ENCODE data around the gene SLC25A27.

SLC25A27 gene

GRCh38 chr6:46687619-46688097 is 34.9 kb downstream of the SLC25A27 start, which contains the start of gene TDRD6:
TSS of gene TDRD6 (plus strand) at chr6:46687885. CDS start at chr6:46688129, 244 bp downstream.
- Histone ChIP-seq H3K4me3 (no peak within 1 kb of the TSS), H3K27me3 (no peaks in the 10 kb centered on the region), H3K36me3 (no peaks in the 10 kb centered on the region), H3K9me3 (no peaks in the 10 kb centered on the region), H3K27ac (no peak within 1 kb of the TSS), H3K4me1 (no peaks in the 10 kb centered on the region)
- intact Hi-C loops (cut with DNase I; ENCODE audit: low total_unique reads): no loop called here
- DNase-seq: no peak
- TF ChIP-seq CTCF (IDR thresholded peaks at IDR 0.05): no peak

GRCh38 chr6:46688117-46688965 is 35.6 kb downstream of the SLC25A27 start:
- Histone ChIP-seq H3K27me3 (no peaks in the 10 kb centered on the region), H3K27ac (no peak overlapping the region), H3K4me3 (no peak overlapping the region), H3K36me3 (no peaks in the 10 kb centered on the region), H3K4me1 (no peaks in the 10 kb centered on the region), H3K9me3 (no peaks in the 10 kb centered on the region)
- TF ChIP-seq CTCF (IDR thresholded peaks at IDR 0.05): no peak
- DNase-seq: no peak
- intact Hi-C loops (cut with DNase I; ENCODE audit: low total_unique reads): no loop called here

DNA sequence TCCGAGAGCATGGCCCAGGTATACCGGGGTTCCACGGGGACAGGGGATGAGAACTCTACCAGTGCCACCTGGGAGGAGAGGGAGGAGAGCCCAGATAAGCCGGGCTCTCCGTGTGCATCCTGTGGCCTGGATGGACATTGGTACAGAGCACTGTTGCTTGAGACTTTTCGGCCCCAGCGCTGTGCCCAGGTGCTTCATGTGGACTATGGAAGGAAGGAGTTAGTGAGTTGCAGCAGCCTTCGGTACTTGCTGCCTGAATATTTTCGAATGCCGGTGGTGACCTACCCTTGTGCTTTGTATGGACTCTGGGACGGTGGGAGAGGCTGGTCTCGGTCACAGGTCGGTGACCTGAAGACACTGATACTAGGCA is 36.2 kb downstream of the SLC25A27 start:
- Histone ChIP-seq H3K27me3 (no peaks in the 10 kb centered on the region), H3K4me3 (no peak overlapping the region), H3K36me3 (no peaks in the 10 kb centered on the region), H3K27ac (no peak overlapping the region), H3K4me1 (no peaks in the 10 kb centered on the region), H3K9me3 (no peaks in the 10 kb centered on the region)
- no peak for TF ChIP-seq CTCF (IDR thresholded peaks at IDR 0.05)
- DNase-seq: no peak
- intact Hi-C loops (cut with DNase I; ENCODE audit: low total_unique reads): no loop called here

DNA sequence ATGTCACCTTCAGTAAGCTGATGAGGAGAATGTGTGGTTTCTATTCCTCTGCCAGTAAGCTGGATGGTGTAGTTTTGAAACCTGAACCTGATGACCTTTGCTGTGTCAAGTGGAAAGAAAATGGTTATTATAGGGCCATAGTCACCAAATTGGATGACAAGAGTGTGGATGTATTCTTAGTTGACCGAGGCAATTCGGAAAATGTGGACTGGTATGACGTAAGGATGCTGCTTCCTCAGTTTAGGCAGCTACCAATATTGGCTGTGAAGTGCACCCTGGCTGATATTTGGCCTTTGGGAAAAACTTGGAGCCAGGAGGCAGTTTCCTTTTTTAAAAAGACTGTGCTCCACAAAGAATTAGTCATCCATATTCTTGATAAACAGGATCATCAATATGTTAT is 36.9 kb downstream of the SLC25A27 start:
- no peak for DNase-seq
- Histone ChIP-seq H3K4me1 (no peaks in the 10 kb centered on the region), H3K9me3 (no peaks in the 10 kb centered on the region), H3K27ac (no peak overlapping the region), H3K36me3 (no peaks in the 10 kb centered on the region), H3K4me3 (no peak overlapping the region), H3K27me3 (no peaks in the 10 kb centered on the region)
- intact Hi-C loops (cut with DNase I; ENCODE audit: low total_unique reads): no loop called here
- TF ChIP-seq CTCF (IDR thresholded peaks at IDR 0.05): no peak

- Histone ChIP-seq H3K4me3 (no peak overlapping the region), H3K4me1 (no peaks in the 10 kb centered on the region), H3K9me3 (no peaks in the 10 kb centered on the region), H3K27ac (no peak overlapping the region), H3K36me3 (no peaks in the 10 kb centered on the region), H3K27me3 (no peaks in the 10 kb centered on the region)
- no peak for TF ChIP-seq CTCF (IDR thresholded peaks at IDR 0.05)
- intact Hi-C loops (cut with DNase I; ENCODE audit: low total_unique reads): no loop called here
- DNase-seq: no peak
These were observed 37.5 kb downstream of the SLC25A27 start for GRCh38 chr6:46690141-46690755.
